GM12872 (cell line): ENCODE results near the gene HLA-F.

Experiments used
- CTCF ChIP-seq: IDR thresholded peaks from 3 replicates; pipeline ENCODE4 v1.5.1; 2011; ENCODE audit warnings: low read depth, mild to moderate bottlenecking, low read length, moderate library complexity; ENCODE audit not compliant: insufficient read depth

Gene HLA-F

DNA sequence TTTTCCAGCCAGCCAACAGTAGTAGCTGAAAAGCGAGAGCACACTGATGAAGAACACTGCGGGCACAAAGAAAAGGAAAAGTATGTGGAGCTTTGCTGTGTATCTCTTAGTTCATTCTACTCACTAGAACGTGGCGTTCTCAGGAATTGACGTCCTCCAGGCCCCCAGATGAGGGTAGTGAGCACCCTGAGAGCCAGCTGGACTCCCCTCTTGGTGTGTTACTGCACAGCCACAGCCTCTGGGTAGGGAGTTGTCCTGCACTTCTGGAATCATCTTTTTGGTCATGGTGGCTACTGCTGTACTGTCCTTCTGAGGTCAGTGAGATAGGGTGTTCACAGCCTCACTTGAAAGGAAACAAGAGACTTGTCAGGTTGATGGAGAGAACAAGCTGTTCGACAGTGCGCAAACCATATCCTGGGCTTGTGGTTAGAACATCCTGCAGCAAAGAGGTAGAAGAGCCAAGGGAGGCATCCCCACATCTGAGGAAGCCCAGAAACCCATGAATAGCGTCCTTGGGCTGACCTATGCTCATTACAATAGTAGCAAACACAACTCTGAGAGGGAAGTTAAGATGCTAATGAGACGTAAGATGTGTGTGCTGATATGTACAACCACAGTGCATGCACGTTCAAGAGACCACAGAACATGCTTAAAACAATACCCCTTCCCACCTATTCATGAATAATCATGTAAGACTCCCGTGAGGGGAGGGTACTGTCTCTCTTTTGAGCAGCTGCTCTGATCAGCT is 14.6 kb upstream of the HLA-F start:
- TF ChIP-seq CTCF: no peak

- TF ChIP-seq CTCF: no peak
These were observed 14.0 kb upstream of the HLA-F start for GRCh38 chr6:29709188-29709587.

GRCh38 chr6:29710281-29710941 is 12.8 kb upstream of the HLA-F start:
- TF ChIP-seq CTCF: no peak

- TF ChIP-seq CTCF: peak; percentile 31; the same call in 2 of the 3 replicates
These were observed 2.4 kb upstream of the HLA-F start for GRCh38 chr6:29720863-29721262.

DNA sequence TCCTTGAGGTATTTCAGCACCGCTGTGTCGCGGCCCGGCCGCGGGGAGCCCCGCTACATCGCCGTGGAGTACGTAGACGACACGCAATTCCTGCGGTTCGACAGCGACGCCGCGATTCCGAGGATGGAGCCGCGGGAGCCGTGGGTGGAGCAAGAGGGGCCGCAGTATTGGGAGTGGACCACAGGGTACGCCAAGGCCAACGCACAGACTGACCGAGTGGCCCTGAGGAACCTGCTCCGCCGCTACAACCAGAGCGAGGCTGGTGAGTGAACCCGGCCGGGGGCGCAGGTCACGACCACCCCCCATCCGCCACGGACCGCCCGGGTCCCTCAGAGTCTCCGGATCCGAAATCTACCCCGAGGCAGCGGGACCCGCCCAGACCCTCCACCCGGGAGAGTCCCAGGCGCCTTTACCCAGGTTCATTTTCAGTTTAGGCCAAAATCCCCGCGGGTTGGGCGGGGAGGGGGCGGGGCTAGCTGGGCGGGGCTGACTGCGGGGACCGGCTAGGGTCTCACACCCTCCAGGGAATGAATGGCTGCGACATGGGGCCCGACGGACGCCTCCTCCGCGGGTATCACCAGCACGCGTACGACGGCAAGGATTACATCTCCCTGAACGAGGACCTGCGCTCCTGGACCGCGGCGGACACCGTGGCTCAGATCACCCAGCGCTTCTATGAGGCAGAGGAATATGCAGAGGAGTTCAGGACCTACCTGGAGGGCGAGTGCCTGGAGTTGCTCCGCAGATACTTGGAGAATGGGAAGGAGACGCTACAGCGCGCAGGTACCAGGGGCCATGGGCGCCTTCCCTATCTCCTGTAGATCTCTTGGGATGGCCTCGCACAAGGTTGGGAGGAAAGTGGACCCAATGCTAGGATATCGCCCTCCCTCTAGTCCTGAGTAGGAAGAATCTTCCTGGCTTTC is 693 bp downstream of the HLA-F start:
- TF ChIP-seq CTCF: no peak

DNA sequence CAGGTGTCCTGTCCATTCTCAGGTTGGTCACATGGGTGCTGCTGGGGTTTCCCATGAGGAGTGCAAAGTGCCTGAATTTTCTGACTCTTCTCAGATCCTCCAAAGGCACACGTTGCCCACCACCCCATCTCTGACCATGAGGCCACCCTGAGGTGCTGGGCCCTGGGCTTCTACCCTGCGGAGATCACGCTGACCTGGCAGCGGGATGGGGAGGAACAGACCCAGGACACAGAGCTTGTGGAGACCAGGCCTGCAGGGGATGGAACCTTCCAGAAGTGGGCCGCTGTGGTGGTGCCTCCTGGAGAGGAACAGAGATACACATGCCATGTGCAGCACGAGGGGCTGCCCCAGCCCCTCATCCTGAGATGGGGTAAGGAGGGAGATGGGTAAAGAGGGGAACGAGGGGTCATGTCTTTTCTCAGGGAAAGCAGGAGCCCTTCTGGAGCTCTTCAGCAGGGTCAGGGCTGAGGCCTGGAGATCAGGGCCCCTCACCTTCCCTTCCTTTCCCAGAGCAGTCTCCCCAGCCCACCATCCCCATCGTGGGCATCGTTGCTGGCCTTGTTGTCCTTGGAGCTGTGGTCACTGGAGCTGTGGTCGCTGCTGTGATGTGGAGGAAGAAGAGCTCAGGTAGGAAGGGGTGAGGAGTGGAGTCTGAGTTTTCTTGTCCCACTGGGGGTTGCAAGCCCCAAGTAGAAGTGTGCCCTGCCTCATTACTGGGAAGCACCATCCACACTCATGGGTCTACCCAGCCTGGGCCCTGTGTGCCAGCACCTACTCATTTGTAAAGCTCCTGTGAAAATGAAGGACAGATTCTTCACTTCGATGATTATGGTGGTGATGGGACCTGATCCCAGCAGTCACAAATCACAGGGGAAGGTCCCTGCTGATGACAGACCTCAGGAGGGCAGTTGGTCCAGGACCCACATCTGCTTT is 2.0 kb downstream of the HLA-F start:
- TF ChIP-seq CTCF: no peak
